K562 (cell line): Measurements from ENCODE around the gene ACRV1. TPM values are rescaled to one million over a fixed set of nuclear protein-coding genes. Genes with fewer than 3 reads are reported as not detected.

Experiments used
- C11orf30 ChIP-seq: fragments of 450-650 bp; IDR thresholded peaks from 2 replicates; pipeline ENCODE4 v1.6.1; 2016; ENCODE audit warnings: low read depth, mild to moderate bottlenecking
- COPS2 ChIP-seq: fragments of 450-650 bp; conservative IDR thresholded peaks from 2 replicates; pipeline ENCODE4 v1.6.1; 2016; ENCODE audit warnings: mild to moderate bottlenecking, moderate library complexity
- IRF2 ChIP-seq: sonication (generic); formaldehyde crosslinking; IDR thresholded peaks from 2 replicates; pipeline ENCODE4 v1.8.1; 2022; ENCODE audit warnings: mild to moderate bottlenecking, missing genetic modification reagents
- KDM2B ChIP-seq: fragments of 250-450 bp; sonication (Bioruptor Pico); IDR thresholded peaks from 2 replicates; pipeline ENCODE4 v1.8.0; 2021; ENCODE audit warnings: mild to moderate bottlenecking, moderate library complexity
- MAZ ChIP-seq, 2 experiments: fragments of 450-650 bp in 1 of 2; sonication (generic) in 1 of 2; formaldehyde crosslinking; IDR thresholded peaks in 1 of 2; conservative IDR thresholded peaks in 1 of 2; 2 replicates each; pipeline versions ENCODE4 v1.4.0 to v1.5.0; 2020; ENCODE audit warnings: mild to moderate bottlenecking in 1 of 2, missing genetic modification reagents in 1 of 2
- PHB ChIP-seq: fragments of 250-450 bp; sonication (Bioruptor Pico); IDR thresholded peaks from 2 replicates; pipeline ENCODE4 v1.5.0; 2021
- PHF21A ChIP-seq: fragments of 450-650 bp; IDR thresholded peaks from 2 replicates; pipeline ENCODE4 v1.6.1; 2017; ENCODE audit warnings: low read depth, borderline replicate concordance
- RERE ChIP-seq: sonication (generic); formaldehyde crosslinking; IDR thresholded peaks from 2 replicates; pipeline ENCODE4 v1.8.0; 2023; ENCODE audit warnings: missing genetic modification reagents, mild to moderate bottlenecking, borderline replicate concordance
- SPI1 ChIP-seq: IDR thresholded peaks from 2 replicates; pipeline ENCODE4 v1.6.1; 2011; ENCODE audit warnings: low read depth, low read length, control low read depth, borderline replicate concordance
- TCF7L2 ChIP-seq: fragments of 150-350 bp; IDR thresholded peaks from 2 replicates; pipeline ENCODE4 v1.6.1; 2016; ENCODE audit warnings: low read depth, mild to moderate bottlenecking, low read length, moderate library complexity
- USF2 ChIP-seq: sonication (generic); formaldehyde crosslinking; IDR thresholded peaks from 2 replicates; pipeline ENCODE4 v1.5.0; 2020; ENCODE audit warnings: missing genetic modification reagents
- ZBTB34 ChIP-seq: fragments of 250-450 bp; sonication (Bioruptor Pico); IDR thresholded peaks from 2 replicates; pipeline ENCODE4 v1.8.0; 2021; ENCODE audit warnings: mild to moderate bottlenecking, moderate library complexity
- ZSCAN29 ChIP-seq: fragments of 450-650 bp; IDR thresholded peaks from 2 replicates; pipeline ENCODE4 v1.6.1; 2017
- polyA plus RNA-seq, 8 experiments: library from polyadenylated mRNA; depleted of rRNA in 4 of 8; stranded (reverse) in 5 of 8; unstranded in 3 of 8; fragments of >200 nt; fragmentation: Nextera tagmentation in 2 of 8; fragmentation: Illumina TruSeq in 1 of 8; extraction: Ambion mirVana in 2 of 8; extraction: Trizol in 1 of 8; gene quantifications; 2 replicates each; pipeline versions ENCODE4 v1.2.1 to v1.2.3, GENCODE V29; 2011 to 2014; ENCODE audit warnings: inconsistent platforms in 1 of 8, missing spikeins in 1 of 8
- total RNA-seq, 7 experiments: library from RNA; depleted of rRNA in 6 of 7; stranded (reverse); fragments of >200 nt in 6 of 7; fragmentation: Illumina TruSeq in 2 of 7; extraction: Trizol in 2 of 7; gene quantifications; 2 replicates each; pipeline versions ENCODE4 v1.2.1 to v1.2.3, GENCODE V29; 2011 to 2021; ENCODE audit warnings: low replicate concordance in 1 of 7
- TF ChIP-seq, protein P1 (sequence below): fragments of 450-650 bp; IDR thresholded peaks from 2 replicates; pipeline ENCODE4 v1.7.0; 2016; ENCODE audit warnings: borderline replicate concordance
- TF ChIP-seq, protein P2 (sequence below), 2 experiments: fragments of 450-650 bp in 1 of 2; sonication (generic) in 1 of 2; formaldehyde crosslinking in 1 of 2; IDR thresholded peaks in 1 of 2; conservative IDR thresholded peaks in 1 of 2; 2 replicates each; pipeline versions ENCODE4 v1.6.1 to v1.8.1; 2016 to 2023; ENCODE audit warnings: mild to moderate bottlenecking in 2 of 2, moderate library complexity in 2 of 2, inconsistent platforms in 1 of 2, missing genetic modification reagents in 1 of 2

The ACRV1 gene
- total and polyA plus RNA-seq, 9 of the 15 experiments (the other 6 are each of a cell fraction or from before 2014, with no cell fraction given) = 0.22 to 0.25 TPM; not detected in 7

- TF ChIP-seq, protein P1, sequence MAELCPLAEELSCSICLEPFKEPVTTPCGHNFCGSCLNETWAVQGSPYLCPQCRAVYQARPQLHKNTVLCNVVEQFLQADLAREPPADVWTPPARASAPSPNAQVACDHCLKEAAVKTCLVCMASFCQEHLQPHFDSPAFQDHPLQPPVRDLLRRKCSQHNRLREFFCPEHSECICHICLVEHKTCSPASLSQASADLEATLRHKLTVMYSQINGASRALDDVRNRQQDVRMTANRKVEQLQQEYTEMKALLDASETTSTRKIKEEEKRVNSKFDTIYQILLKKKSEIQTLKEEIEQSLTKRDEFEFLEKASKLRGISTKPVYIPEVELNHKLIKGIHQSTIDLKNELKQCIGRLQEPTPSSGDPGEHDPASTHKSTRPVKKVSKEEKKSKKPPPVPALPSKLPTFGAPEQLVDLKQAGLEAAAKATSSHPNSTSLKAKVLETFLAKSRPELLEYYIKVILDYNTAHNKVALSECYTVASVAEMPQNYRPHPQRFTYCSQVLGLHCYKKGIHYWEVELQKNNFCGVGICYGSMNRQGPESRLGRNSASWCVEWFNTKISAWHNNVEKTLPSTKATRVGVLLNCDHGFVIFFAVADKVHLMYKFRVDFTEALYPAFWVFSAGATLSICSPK = no peak; the same call in 1 of the 2 replicates
- TF ChIP-seq SPI1 = no peak
- no peak for TF ChIP-seq RERE
- TF ChIP-seq C11orf30 = peak; percentile 83
- no peak for TF ChIP-seq TCF7L2
- 0 out of 2 replicates have a peak, but pooled peaks have one; percentile 7 for TF ChIP-seq PHF21A
- 0 out of 2 replicates have a peak, but pooled peaks have one; percentile 1 for TF ChIP-seq USF2
- no peak for TF ChIP-seq ZSCAN29
- TF ChIP-seq COPS2 = no peak
- 0 out of 2 replicates have a peak, but pooled peaks have one; percentile 86 for TF ChIP-seq PHB
- TF ChIP-seq KDM2B (CRISPR knock-in tag) = no peak
- no peak for TF ChIP-seq ZBTB34 (CRISPR knock-in tag)
- TF ChIP-seq IRF2 = no peak
- peak in 1 of 2 experiments; percentile 84 for TF ChIP-seq MAZ (CRISPR knock-in tag; conservative IDR thresholded peaks at IDR 0.05 in 1 of 2, IDR thresholded peaks at IDR 0.05 in 1 of 2)
- TF ChIP-seq, protein P2, sequence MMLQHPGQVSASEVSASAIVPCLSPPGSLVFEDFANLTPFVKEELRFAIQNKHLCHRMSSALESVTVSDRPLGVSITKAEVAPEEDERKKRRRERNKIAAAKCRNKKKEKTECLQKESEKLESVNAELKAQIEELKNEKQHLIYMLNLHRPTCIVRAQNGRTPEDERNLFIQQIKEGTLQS (IDR thresholded peaks at IDR 0.05) = peak; percentile 48; the same call in 1 of the 2 replicates
- TF ChIP-seq, protein P2 (CRISPR knock-in tag; conservative IDR thresholded peaks at IDR 0.05) = peak; percentile 82
These were observed 54.9 kb downstream of the ACRV1 start (continued) for GRCh38 chr11:125625630-125626287.
